HepG2 (cell line): Measurements from ENCODE around the gene RAP2A. TPM values are rescaled to one million over a fixed set of nuclear protein-coding genes. Genes with fewer than 3 reads are reported as not detected.
A peak's percentile ranks its signal among the peaks of the same experiment; 100 is the strongest.

Source experiments
- DR1 ChIP-seq: sonication (generic); formaldehyde crosslinking; IDR thresholded peaks from 2 replicates; pipeline ENCODE4 v1.8.0; 2021; ENCODE audit warnings: mild to moderate bottlenecking, missing genetic modification reagents, inconsistent platforms
- FOXP1 ChIP-seq, 2 experiments: fragments of 450-650 bp in 1 of 2; IDR thresholded peaks; 2 replicates each; pipeline ENCODE4 v1.6.1; 2017 to 2018; ENCODE audit warnings: antibody characterized with exemption in 1 of 2
- GATAD1 ChIP-seq: IDR thresholded peaks from 2 replicates; pipeline ENCODE4 v1.6.1; 2016; ENCODE audit warnings: missing genetic modification reagents, missing compliant biosample characterization
- NCOA1 ChIP-seq: sonication (generic); formaldehyde crosslinking; IDR thresholded peaks from 2 replicates; pipeline ENCODE4 v1.9.0; 2021; ENCODE audit warnings: missing genetic modification reagents
- NFATC3 ChIP-seq: sonication (generic); formaldehyde crosslinking; IDR thresholded peaks from 2 replicates; pipeline ENCODE4 v1.5.1; 2020; ENCODE audit warnings: mild to moderate bottlenecking, missing genetic modification reagents
- PHF8 ChIP-seq: sonication (generic); formaldehyde crosslinking; IDR thresholded peaks from 2 replicates; pipeline ENCODE4 v1.5.0; 2020; ENCODE audit warnings: missing genetic modification reagents
- RXRA ChIP-seq: sonication (generic); formaldehyde crosslinking; IDR thresholded peaks from 2 replicates; pipeline ENCODE4 v1.5.1; 2020; ENCODE audit warnings: missing genetic modification reagents
- RXRB ChIP-seq: IDR thresholded peaks from 2 replicates; pipeline ENCODE4 v1.6.1; 2016; ENCODE audit warnings: borderline replicate concordance, missing genetic modification reagents, missing compliant biosample characterization
- TAF15 ChIP-seq: fragments of 200-400 bp; formaldehyde crosslinking; IDR thresholded peaks from one replicate; pipeline ENCODE4 v1.6.1; 2018; ENCODE audit warnings: mild to moderate bottlenecking, low read depth, low read length; ENCODE audit not compliant: poor library complexity, severe bottlenecking
- ZFP62 ChIP-seq: sonication (generic); formaldehyde crosslinking; IDR thresholded peaks from 2 replicates; pipeline ENCODE4 v1.4.0; 2020; ENCODE audit warnings: missing genetic modification reagents
- ZNF3 ChIP-seq: IDR thresholded peaks from 2 replicates; pipeline ENCODE4 v1.7.0; 2017; ENCODE audit warnings: inconsistent platforms
- ZNF781 ChIP-seq: sonication (generic); formaldehyde crosslinking; IDR thresholded peaks from 2 replicates; pipeline ENCODE4 v1.5.1; 2020; ENCODE audit warnings: borderline replicate concordance, mild to moderate bottlenecking, missing genetic modification reagents; ENCODE audit errors: not compliant biosample characterization
- ZNF878 ChIP-seq: sonication (generic); formaldehyde crosslinking; IDR thresholded peaks from 2 replicates; pipeline ENCODE4 v1.8.1; 2023; ENCODE audit warnings: mild to moderate bottlenecking, missing genetic modification reagents, moderate library complexity
- ZSCAN22 ChIP-seq: sonication (generic); formaldehyde crosslinking; IDR thresholded peaks from 2 replicates; pipeline ENCODE4 v1.4.0; 2020; ENCODE audit warnings: mild to moderate bottlenecking, missing genetic modification reagents
- polyA plus RNA-seq, 8 experiments: library from polyadenylated mRNA; depleted of rRNA in 3 of 8; stranded (reverse) in 7 of 8; unstranded in 1 of 8; fragments of >200 nt; fragmentation: Illumina TruSeq in 4 of 8; extraction: Trizol in 4 of 8; gene quantifications; 2 replicates each; pipeline versions ENCODE4 v1.2.1 to v1.2.3, GENCODE V29; 2011 to 2016; ENCODE audit warnings: low read depth in 4 of 8, missing spikeins in 1 of 8, mixed read lengths in 1 of 8; ENCODE audit not compliant: insufficient read depth in 1 of 8
- total RNA-seq, 5 experiments: library from RNA; depleted of rRNA; stranded (reverse); fragments of >200 nt; fragmentation: Illumina TruSeq; extraction: Trizol; gene quantifications; 2 replicates each; pipeline ENCODE4 v1.2.3, GENCODE V29; 2016; ENCODE audit warnings: low read depth in 1 of 5
- TF ChIP-seq, protein P1 (sequence below): sonication (generic); formaldehyde crosslinking; conservative IDR thresholded peaks from 2 replicates; pipeline ENCODE4 v1.5.0; 2020; ENCODE audit warnings: missing genetic modification reagents
- TF ChIP-seq, protein P2 (sequence below): sonication (generic); formaldehyde crosslinking; IDR thresholded peaks from 2 replicates; pipeline ENCODE4 v1.4.0; 2020; ENCODE audit warnings: low read depth, missing genetic modification reagents
- TF ChIP-seq, protein P3 (sequence below): IDR thresholded peaks from 2 replicates; pipeline ENCODE4 v1.6.1; 2018; ENCODE audit warnings: missing genetic modification reagents
- TF ChIP-seq, protein P4 (sequence below): sonication (generic); formaldehyde crosslinking; IDR thresholded peaks from 2 replicates; pipeline ENCODE4 v1.5.0; 2020; ENCODE audit warnings: missing genetic modification reagents, mild to moderate bottlenecking, borderline replicate concordance
- TF ChIP-seq, protein P5 (sequence below): IDR thresholded peaks from 2 replicates; pipeline ENCODE4 v1.6.1; 2016; ENCODE audit warnings: missing compliant biosample characterization, missing genetic modification reagents, borderline replicate concordance

Gene RAP2A
- total and polyA plus RNA-seq, 2 of the 13 experiments (the other 11 are each of a cell fraction or from before 2014, with no cell fraction given) = 9.9 to 23.1 TPM

DNA sequence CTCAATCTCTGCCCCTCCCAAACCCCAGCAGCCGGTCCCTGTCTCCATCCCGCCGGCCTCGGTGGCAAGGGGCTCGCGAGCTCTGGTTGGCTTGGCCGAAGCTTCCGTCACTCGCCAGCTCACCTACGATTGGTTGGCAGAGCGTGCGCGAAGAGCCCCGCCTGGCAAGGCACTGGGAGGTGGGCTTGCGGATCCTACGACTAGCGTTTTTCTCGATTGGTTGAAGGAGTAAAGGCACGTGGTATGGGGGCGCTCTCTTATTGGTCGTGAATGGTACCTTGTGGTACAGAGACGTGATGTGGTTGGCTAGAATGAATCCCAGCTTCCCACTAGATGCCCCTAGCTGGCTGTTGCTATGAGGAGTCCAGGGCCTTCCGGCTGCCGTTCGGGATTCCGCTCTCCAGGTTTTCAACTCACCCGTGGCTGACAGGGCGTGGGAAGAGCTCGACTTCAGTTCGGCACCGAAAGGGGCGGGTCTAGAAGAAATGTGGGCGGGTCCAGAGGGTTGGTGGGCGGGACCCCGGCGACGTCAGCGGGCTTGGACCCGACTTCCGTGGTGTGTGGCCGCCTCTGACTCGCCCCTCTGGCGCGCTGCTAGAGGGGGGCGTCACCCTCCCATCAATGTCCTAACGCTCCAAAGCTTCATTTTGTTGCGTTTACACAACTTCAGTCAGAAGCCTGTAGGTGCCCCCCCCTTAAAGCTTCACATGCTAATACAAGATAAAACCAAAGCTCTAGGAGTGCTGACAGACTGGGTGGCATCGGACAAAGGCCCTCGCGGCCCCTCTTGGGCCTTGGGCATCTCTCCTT lies 847 bp upstream of the RAP2A start (continued):
- TF ChIP-seq, protein P1, sequence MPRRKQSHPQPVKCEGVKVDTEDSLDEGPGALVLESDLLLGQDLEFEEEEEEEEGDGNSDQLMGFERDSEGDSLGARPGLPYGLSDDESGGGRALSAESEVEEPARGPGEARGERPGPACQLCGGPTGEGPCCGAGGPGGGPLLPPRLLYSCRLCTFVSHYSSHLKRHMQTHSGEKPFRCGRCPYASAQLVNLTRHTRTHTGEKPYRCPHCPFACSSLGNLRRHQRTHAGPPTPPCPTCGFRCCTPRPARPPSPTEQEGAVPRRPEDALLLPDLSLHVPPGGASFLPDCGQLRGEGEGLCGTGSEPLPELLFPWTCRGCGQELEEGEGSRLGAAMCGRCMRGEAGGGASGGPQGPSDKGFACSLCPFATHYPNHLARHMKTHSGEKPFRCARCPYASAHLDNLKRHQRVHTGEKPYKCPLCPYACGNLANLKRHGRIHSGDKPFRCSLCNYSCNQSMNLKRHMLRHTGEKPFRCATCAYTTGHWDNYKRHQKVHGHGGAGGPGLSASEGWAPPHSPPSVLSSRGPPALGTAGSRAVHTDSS = no peak
- TF ChIP-seq NCOA1 (no peak), PHF8 (CRISPR knock-in tag) (peak; percentile 46), ZNF3 (no peak), ZFP62 (no peak), ZSCAN22 (CRISPR knock-in tag) (no peak), ZNF878 (CRISPR knock-in tag) (no peak), RXRA (CRISPR knock-in tag) (no peak; the same call in 1 of the 2 replicates), RXRB (CRISPR knock-in tag) (peak; percentile 65; the same call in 1 of the 2 replicates), FOXP1 (IDR thresholded peaks at IDR 0.05) (no peak), FOXP1 (CRISPR knock-in tag; IDR thresholded peaks at IDR 0.05) (no peak), NFATC3 (CRISPR knock-in tag) (no peak), GATAD1 (peak; percentile 80; the same call in 1 of the 2 replicates), DR1 (no peak), ZNF781 (CRISPR knock-in tag) (no peak), TAF15 (no peak)
- TF ChIP-seq, protein P2, sequence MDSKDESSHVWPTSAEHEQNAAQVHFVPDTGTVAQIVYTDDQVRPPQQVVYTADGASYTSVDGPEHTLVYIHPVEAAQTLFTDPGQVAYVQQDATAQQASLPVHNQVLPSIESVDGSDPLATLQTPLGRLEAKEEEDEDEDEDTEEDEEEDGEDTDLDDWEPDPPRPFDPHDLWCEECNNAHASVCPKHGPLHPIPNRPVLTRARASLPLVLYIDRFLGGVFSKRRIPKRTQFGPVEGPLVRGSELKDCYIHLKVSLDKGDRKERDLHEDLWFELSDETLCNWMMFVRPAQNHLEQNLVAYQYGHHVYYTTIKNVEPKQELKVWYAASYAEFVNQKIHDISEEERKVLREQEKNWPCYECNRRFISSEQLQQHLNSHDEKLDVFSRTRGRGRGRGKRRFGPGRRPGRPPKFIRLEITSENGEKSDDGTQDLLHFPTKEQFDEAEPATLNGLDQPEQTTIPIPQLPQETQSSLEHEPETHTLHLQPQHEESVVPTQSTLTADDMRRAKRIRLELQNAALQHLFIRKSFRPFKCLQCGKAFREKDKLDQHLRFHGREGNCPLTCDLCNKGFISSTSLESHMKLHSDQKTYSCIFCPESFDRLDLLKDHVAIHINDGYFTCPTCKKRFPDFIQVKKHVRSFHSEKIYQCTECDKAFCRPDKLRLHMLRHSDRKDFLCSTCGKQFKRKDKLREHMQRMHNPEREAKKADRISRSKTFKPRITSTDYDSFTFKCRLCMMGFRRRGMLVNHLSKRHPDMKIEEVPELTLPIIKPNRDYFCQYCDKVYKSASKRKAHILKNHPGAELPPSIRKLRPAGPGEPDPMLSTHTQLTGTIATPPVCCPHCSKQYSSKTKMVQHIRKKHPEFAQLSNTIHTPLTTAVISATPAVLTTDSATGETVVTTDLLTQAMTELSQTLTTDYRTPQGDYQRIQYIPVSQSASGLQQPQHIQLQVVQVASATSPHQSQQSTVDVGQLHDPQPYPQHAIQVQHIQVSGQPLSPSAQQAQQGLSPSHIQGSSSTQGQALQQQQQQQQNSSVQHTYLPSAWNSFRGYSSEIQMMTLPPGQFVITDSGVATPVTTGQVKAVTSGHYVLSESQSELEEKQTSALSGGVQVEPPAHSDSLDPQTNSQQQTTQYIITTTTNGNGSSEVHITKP (CRISPR knock-in tag) = no peak
- TF ChIP-seq, protein P3, sequence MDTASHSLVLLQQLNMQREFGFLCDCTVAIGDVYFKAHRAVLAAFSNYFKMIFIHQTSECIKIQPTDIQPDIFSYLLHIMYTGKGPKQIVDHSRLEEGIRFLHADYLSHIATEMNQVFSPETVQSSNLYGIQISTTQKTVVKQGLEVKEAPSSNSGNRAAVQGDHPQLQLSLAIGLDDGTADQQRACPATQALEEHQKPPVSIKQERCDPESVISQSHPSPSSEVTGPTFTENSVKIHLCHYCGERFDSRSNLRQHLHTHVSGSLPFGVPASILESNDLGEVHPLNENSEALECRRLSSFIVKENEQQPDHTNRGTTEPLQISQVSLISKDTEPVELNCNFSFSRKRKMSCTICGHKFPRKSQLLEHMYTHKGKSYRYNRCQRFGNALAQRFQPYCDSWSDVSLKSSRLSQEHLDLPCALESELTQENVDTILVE (CRISPR knock-in tag) = peak; percentile 82
- TF ChIP-seq, protein P4, sequence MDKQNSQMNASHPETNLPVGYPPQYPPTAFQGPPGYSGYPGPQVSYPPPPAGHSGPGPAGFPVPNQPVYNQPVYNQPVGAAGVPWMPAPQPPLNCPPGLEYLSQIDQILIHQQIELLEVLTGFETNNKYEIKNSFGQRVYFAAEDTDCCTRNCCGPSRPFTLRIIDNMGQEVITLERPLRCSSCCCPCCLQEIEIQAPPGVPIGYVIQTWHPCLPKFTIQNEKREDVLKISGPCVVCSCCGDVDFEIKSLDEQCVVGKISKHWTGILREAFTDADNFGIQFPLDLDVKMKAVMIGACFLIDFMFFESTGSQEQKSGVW (CRISPR knock-in tag) = no peak
- TF ChIP-seq, protein P5, sequence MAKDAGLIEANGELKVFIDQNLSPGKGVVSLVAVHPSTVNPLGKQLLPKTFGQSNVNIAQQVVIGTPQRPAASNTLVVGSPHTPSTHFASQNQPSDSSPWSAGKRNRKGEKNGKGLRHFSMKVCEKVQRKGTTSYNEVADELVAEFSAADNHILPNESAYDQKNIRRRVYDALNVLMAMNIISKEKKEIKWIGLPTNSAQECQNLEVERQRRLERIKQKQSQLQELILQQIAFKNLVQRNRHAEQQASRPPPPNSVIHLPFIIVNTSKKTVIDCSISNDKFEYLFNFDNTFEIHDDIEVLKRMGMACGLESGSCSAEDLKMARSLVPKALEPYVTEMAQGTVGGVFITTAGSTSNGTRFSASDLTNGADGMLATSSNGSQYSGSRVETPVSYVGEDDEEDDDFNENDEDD (CRISPR knock-in tag) = peak; percentile 84; the same call in 1 of the 2 replicates
